ENCODE data around the gene ANKRD11.

Gene ANKRD11

GRCh38 chr16:89404561-89404960 lies 85.8 kb downstream of the ANKRD11 start:
- Histone ChIP-seq H3K9me3 (ENCODE audit: control insufficient read depth, insufficient read depth, low read length) (no peaks in the 10 kb centered on the region), H3K4me2 (ENCODE audit: low read length) (no peak overlapping the region), H3K27ac (ENCODE audit: low read depth, low read length) (no peak overlapping the region), H3K79me2 (ENCODE audit: control insufficient read depth, low read length) (peaks cover 95% of the 10 kb centered on the region), H3K4me1 (ENCODE audit: control insufficient read depth, low read length) (peaks cover 45% of the 10 kb centered on the region), H3K36me3 (ENCODE audit: control insufficient read depth, low read length) (peaks cover 3% of the 10 kb centered on the region; the same call in 1 of the 2 replicates), H3F3A (ENCODE audit: control insufficient read depth, insufficient read depth) (no peaks in the 10 kb centered on the region), H3K9me2 (replicated peaks; ENCODE audit: control insufficient read depth, low read length) (no peaks in the 10 kb centered on the region), H3K4me3 (ENCODE audit: low read length) (no peak overlapping the region), H4K20me1 (ENCODE audit: control insufficient read depth, insufficient read depth, low read depth, low read length) (peaks cover 50% of the 10 kb centered on the region), H3K27me3 (ENCODE audit: control insufficient read depth, low read length) (no peaks in the 10 kb centered on the region)
- TF ChIP-seq EZH2phosphoT487 (IDR thresholded peaks at IDR 0.05; ENCODE audit: borderline replicate concordance, low read length) (no peak), CTCF (IDR thresholded peaks at IDR 0.05; ENCODE audit: low read depth, low read length, poor library complexity, severe bottlenecking) (no peak)

- peaks cover 95% of the 10 kb centered on the region for H3K79me2 ChIP-seq (ENCODE audit: control insufficient read depth, low read length)
- peaks cover 30% of the 10 kb centered on the region for H3K4me1 ChIP-seq (ENCODE audit: control insufficient read depth, low read length)
- H3K27ac ChIP-seq (ENCODE audit: low read depth, low read length), result no peak overlapping the region
- peak overlapping the region; percentile 26; the same call in 1 of the 2 replicates for H3K4me2 ChIP-seq (ENCODE audit: low read length)
- H3K36me3 ChIP-seq (ENCODE audit: control insufficient read depth, low read length), result peaks cover 9% of the 10 kb centered on the region; the same call in 1 of the 2 replicates
- H3K27me3 ChIP-seq (ENCODE audit: control insufficient read depth, low read length), result no peaks in the 10 kb centered on the region
- H3K4me3 ChIP-seq (ENCODE audit: low read length), result no peak overlapping the region
- no peaks in the 10 kb centered on the region for H3K9me2 ChIP-seq (replicated peaks; ENCODE audit: control insufficient read depth, low read length)
- H3F3A ChIP-seq (ENCODE audit: control insufficient read depth, insufficient read depth), result no peaks in the 10 kb centered on the region
- peaks cover 49% of the 10 kb centered on the region for H4K20me1 ChIP-seq (ENCODE audit: control insufficient read depth, insufficient read depth, low read depth, low read length)
- TF ChIP-seq EZH2phosphoT487 (IDR thresholded peaks at IDR 0.05; ENCODE audit: borderline replicate concordance, low read length) (no peak), CTCF (IDR thresholded peaks at IDR 0.05; ENCODE audit: low read depth, low read length, poor library complexity, severe bottlenecking) (no peak)
- H3K9me3 ChIP-seq (ENCODE audit: control insufficient read depth, insufficient read depth, low read length), result no peaks in the 10 kb centered on the region
Measured at GRCh38 chr16:89402962-89403361, 87.4 kb downstream of the ANKRD11 start.

DNA sequence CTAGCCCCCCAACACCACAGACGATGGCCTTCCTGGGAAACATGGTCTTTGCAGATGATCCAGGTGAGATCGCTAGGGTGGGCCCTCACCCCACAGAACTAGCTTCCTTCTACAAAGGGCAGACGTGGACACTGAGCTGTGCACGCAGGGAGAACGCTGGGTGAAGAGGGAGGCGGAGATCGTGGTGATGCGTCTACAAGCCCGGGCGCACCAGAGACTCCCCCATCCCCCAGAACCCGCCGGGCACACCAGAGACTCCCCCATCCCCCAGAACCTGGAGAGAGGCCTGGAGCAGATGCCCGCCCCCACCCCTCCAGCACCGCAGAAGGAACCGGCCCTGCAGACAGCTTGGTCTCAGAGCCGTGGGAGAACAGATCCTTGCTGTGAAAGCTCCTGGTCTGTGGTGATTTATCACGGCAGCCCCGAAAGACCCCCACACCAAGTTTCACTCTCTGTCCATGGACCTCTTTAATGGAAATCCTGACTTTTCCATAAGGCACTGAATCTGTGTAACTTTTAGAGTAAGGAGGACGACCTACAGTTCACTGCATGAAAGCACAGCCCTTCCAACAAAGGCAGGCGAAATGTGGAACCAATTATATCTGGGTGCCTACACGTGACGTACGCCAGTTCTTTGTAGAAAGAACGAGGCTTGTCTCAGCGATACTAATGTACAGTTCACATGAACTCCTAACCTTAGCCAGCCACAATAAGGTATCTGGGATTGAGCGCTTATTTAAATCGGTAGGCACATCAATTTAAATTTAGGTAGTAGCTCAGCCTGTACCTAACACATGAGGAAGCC lies 88.5 kb downstream of the ANKRD11 start:
- H3K36me3 ChIP-seq (ENCODE audit: control insufficient read depth, low read length), result peaks cover 9% of the 10 kb centered on the region; the same call in 1 of the 2 replicates
- TF ChIP-seq CTCF (IDR thresholded peaks at IDR 0.05; ENCODE audit: low read depth, low read length, poor library complexity, severe bottlenecking) (no peak), EZH2phosphoT487 (IDR thresholded peaks at IDR 0.05; ENCODE audit: borderline replicate concordance, low read length) (no peak)
- no peak overlapping the region for H3K4me2 ChIP-seq (ENCODE audit: low read length)
- no peaks in the 10 kb centered on the region for H3F3A ChIP-seq (ENCODE audit: control insufficient read depth, insufficient read depth)
- H3K79me2 ChIP-seq (ENCODE audit: control insufficient read depth, low read length), result peaks cover 95% of the 10 kb centered on the region
- no peak overlapping the region for H3K27ac ChIP-seq (ENCODE audit: low read depth, low read length)
- H3K4me3 ChIP-seq (ENCODE audit: low read length), result no peak overlapping the region
- H3K9me2 ChIP-seq (replicated peaks; ENCODE audit: control insufficient read depth, low read length), result no peaks in the 10 kb centered on the region
- no peaks in the 10 kb centered on the region for H3K9me3 ChIP-seq (ENCODE audit: control insufficient read depth, insufficient read depth, low read length)
- no peaks in the 10 kb centered on the region for H3K27me3 ChIP-seq (ENCODE audit: control insufficient read depth, low read length)
- peaks cover 47% of the 10 kb centered on the region for H4K20me1 ChIP-seq (ENCODE audit: control insufficient read depth, insufficient read depth, low read depth, low read length)
- peaks cover 22% of the 10 kb centered on the region for H3K4me1 ChIP-seq (ENCODE audit: control insufficient read depth, low read length)

Data from DOHH2 (cell line).